H9 (cell line): ENCODE measurements around the gene CPLX1. TPM values are rescaled to one million over a fixed set of nuclear protein-coding genes. Genes with fewer than 3 reads are reported as not detected.

Experiments
- DNase-seq: peaks from one replicate; pipeline ENCODE4 v3.0.0-alpha.2; 2017
- H2AFZ ChIP-seq: one replicate; pipeline ENCODE4 v1.6.1; 2013; ENCODE audit warnings: mild to moderate bottlenecking, low read length, control low read depth, moderate library complexity
- H2AK5ac ChIP-seq: 2 replicates; pipeline ENCODE4 v1.6.1; 2013; ENCODE audit warnings: low read length, control low read depth, mixed read lengths; ENCODE audit not compliant: insufficient read length
- H2BK120ac ChIP-seq: one replicate; pipeline ENCODE4 v1.6.1; 2013; ENCODE audit warnings: low read depth, mild to moderate bottlenecking, low read length, control low read depth, inconsistent platforms; ENCODE audit not compliant: poor library complexity, severe bottlenecking
- H2BK12ac ChIP-seq: 2 replicates; pipeline ENCODE4 v1.6.1; 2013; ENCODE audit warnings: low read length, control low read depth, mixed read lengths, low read depth; ENCODE audit not compliant: insufficient read length
- H2BK15ac ChIP-seq: 2 replicates; pipeline ENCODE4 v1.6.1; 2013; ENCODE audit warnings: low read depth, low read length, control low read depth
- H2BK20ac ChIP-seq: one replicate; pipeline ENCODE4 v1.6.1; 2013; ENCODE audit warnings: low read depth, mild to moderate bottlenecking, low read length, control low read depth, inconsistent platforms; ENCODE audit not compliant: poor library complexity, severe bottlenecking
- H2BK5ac ChIP-seq: 2 replicates; pipeline ENCODE4 v1.6.1; 2013; ENCODE audit warnings: low read length, control low read depth, mixed read lengths; ENCODE audit not compliant: insufficient read length
- H3K14ac ChIP-seq: 2 replicates; pipeline ENCODE4 v1.6.1; 2013; ENCODE audit warnings: low read length, control low read depth; ENCODE audit not compliant: insufficient read depth
- H3K18ac ChIP-seq: 2 replicates; pipeline ENCODE4 v1.6.1; 2013; ENCODE audit warnings: low read depth, mild to moderate bottlenecking, mixed read lengths, low read length, control low read depth; ENCODE audit not compliant: insufficient read length
- H3K23ac ChIP-seq: 2 replicates; pipeline ENCODE4 v1.6.1; 2013; ENCODE audit warnings: low read length, control low read depth, mixed read lengths, low read depth; ENCODE audit not compliant: insufficient read length
- H3K23me2 ChIP-seq: 2 replicates; pipeline ENCODE4 v1.6.1; 2013; ENCODE audit warnings: low read depth, mild to moderate bottlenecking, mixed read lengths, low read length, control low read depth; ENCODE audit not compliant: insufficient read length, poor library complexity, severe bottlenecking
- H3K27ac ChIP-seq: 2 replicates; pipeline ENCODE4 v1.5.1; 2013; ENCODE audit warnings: low read length, control low read depth, mixed read lengths, low read depth; ENCODE audit not compliant: insufficient read length
- H3K27me3 ChIP-seq: 2 replicates; pipeline ENCODE4 v1.6.1; 2013; ENCODE audit warnings: low read length, control low read depth, inconsistent platforms; ENCODE audit not compliant: insufficient read depth
- H3K4ac ChIP-seq: 2 replicates; pipeline ENCODE4 v1.6.1; 2013; ENCODE audit warnings: low read depth, mild to moderate bottlenecking, control low read depth, inconsistent platforms, low read length, moderate library complexity
- H3K4me1 ChIP-seq: 2 replicates; pipeline ENCODE4 v1.6.1; 2013; ENCODE audit warnings: low read length, control low read depth, inconsistent platforms; ENCODE audit not compliant: insufficient read depth
- H3K4me2 ChIP-seq: 2 replicates; pipeline ENCODE4 v1.6.1; 2013; ENCODE audit warnings: low read length, control low read depth, mixed read lengths; ENCODE audit not compliant: insufficient read length, insufficient read depth
- H3K56ac ChIP-seq: 2 replicates; pipeline ENCODE4 v1.6.1; 2013; ENCODE audit warnings: low read depth, mild to moderate bottlenecking, mixed read lengths, low read length, control low read depth; ENCODE audit not compliant: insufficient read length
- H3K79me1 ChIP-seq: 2 replicates; pipeline ENCODE4 v1.6.1; 2013; ENCODE audit warnings: low read depth, mild to moderate bottlenecking, moderate library complexity, low read length, control low read depth, inconsistent platforms; ENCODE audit not compliant: insufficient read depth, poor library complexity, severe bottlenecking
- H3K79me2 ChIP-seq: 2 replicates; pipeline ENCODE4 v1.6.1; 2013; ENCODE audit warnings: low read length, control low read depth, inconsistent platforms; ENCODE audit not compliant: insufficient read depth
- H3K9ac ChIP-seq: 2 replicates; pipeline ENCODE4 v1.6.1; 2013; ENCODE audit warnings: low read length, control low read depth, mixed read lengths; ENCODE audit not compliant: insufficient read length; ENCODE audit errors: extremely low read depth
- H3K9me3 ChIP-seq: one replicate; pipeline ENCODE4 v1.6.1; 2013; ENCODE audit warnings: low read depth, low read length, inconsistent platforms; ENCODE audit not compliant: control insufficient read depth
- H3T11ph ChIP-seq: one replicate; pipeline ENCODE4 v1.6.1; 2013; ENCODE audit warnings: mild to moderate bottlenecking, low read length, control low read depth, inconsistent platforms
- H4K20me1 ChIP-seq: one replicate; pipeline ENCODE4 v1.6.1; 2013; ENCODE audit not compliant: control insufficient read depth, insufficient read length, insufficient read depth
- H4K5ac ChIP-seq: 2 replicates; pipeline ENCODE4 v1.6.1; 2013; ENCODE audit warnings: low read depth, mild to moderate bottlenecking, mixed read lengths, low read length, control low read depth; ENCODE audit not compliant: insufficient read length
- H4K8ac ChIP-seq: replicated peaks from 2 replicates; pipeline ENCODE4 v1.6.1; 2013; ENCODE audit warnings: low read length, control low read depth, mixed read lengths, low read depth; ENCODE audit not compliant: insufficient read length
- H4K91ac ChIP-seq: 2 replicates; pipeline ENCODE4 v1.6.1; 2013; ENCODE audit warnings: low read depth, mild to moderate bottlenecking, moderate library complexity, mixed read lengths, low read length, control low read depth; ENCODE audit not compliant: insufficient read length
- H3K27ac Mint-ChIP-seq, 3 experiments: 2 replicates in 2 of 3; 3 replicates in 1 of 3; pipeline ENCODE4 v1.8.0; 2020 to 2021; ENCODE audit warnings: mixed read lengths in 3 of 3, mild to moderate bottlenecking in 1 of 3, moderate library complexity in 1 of 3
- H3K27me3 Mint-ChIP-seq: 2 replicates; pipeline ENCODE4 v1.8.0; 2021; ENCODE audit warnings: low read depth, mild to moderate bottlenecking, moderate library complexity, mixed read lengths
- H3K36me3 Mint-ChIP-seq, 3 experiments: 2 replicates in 2 of 3; 3 replicates in 1 of 3; pipeline ENCODE4 v1.8.0; 2020 to 2021; ENCODE audit warnings: low read depth in 3 of 3, mixed read lengths in 3 of 3; ENCODE audit not compliant: insufficient read depth in 1 of 3
- H3K4me1 Mint-ChIP-seq, 2 experiments: 2 replicates each; pipeline ENCODE4 v1.8.0; 2020; ENCODE audit warnings: mixed read lengths in 2 of 2
- H3K4me3 Mint-ChIP-seq, 2 experiments: 2 replicates in 1 of 2; 3 replicates in 1 of 2; pipeline ENCODE4 v1.8.0; 2020 to 2021; ENCODE audit warnings: mild to moderate bottlenecking in 2 of 2, mixed read lengths in 2 of 2, moderate library complexity in 1 of 2
- H3K9me3 Mint-ChIP-seq, 2 experiments: 2 replicates in 1 of 2; 3 replicates in 1 of 2; pipeline ENCODE4 v1.8.0; 2020; ENCODE audit warnings: mild to moderate bottlenecking in 2 of 2, mixed read lengths in 2 of 2, moderate library complexity in 1 of 2
- CTCF ChIP-seq: fragments of 200-600 bp; sonication (generic); conservative IDR thresholded peaks from 3 replicates; pipeline ENCODE4 v1.8.0; 2021; ENCODE audit warnings: antibody characterized with exemption, mild to moderate bottlenecking
- WGBS: extraction: QIAGEN DNeasy Blood & Tissue Kit; methylation state at CpG from one replicate; pipeline ENCODE4 v1.1.7; 2013; ENCODE audit warnings: missing lambda C conversion rate, low lambda C conversion rate, mixed read lengths; ENCODE audit not compliant: insufficient read length; ENCODE audit errors: extremely low coverage; 5-methylcytosine and 5-hydroxymethylcytosine counted together
- total RNA-seq: library from RNA; stranded (reverse); gene quantifications from 2 replicates; pipeline ENCODE4 v1.2.1, GENCODE V29; 2021

CPLX1 gene
- total RNA-seq, 1 experiment from 2014 or later, result 0.90 TPM

GRCh38 chr4:867526-868250, 41.8 kb upstream of the CPLX1 start:
- Histone ChIP-seq H2BK120ac (no peak overlapping the region), H3K9me3 (no peaks in the 10 kb centered on the region), H2AK5ac (no peak overlapping the region), H3K27me3 (no peaks in the 10 kb centered on the region), H2AFZ (no peak overlapping the region), H3K27ac (no peak overlapping the region), H2BK20ac (no peak overlapping the region), H3K23me2 (no peaks in the 10 kb centered on the region), H3K4me1 (no peaks in the 10 kb centered on the region), H3K4me2 (no peak overlapping the region), H4K8ac (no peak overlapping the region), H3K14ac (no peak overlapping the region; the same call in 1 of the 2 replicates), H4K20me1 (peaks cover 4% of the 10 kb centered on the region), H3K56ac (no peak overlapping the region), H3K79me2 (no peaks in the 10 kb centered on the region), H3K18ac (no peak overlapping the region), H3K79me1 (no peaks in the 10 kb centered on the region), H4K5ac (no peak overlapping the region), H2BK5ac (no peak overlapping the region), H2BK15ac (no peak overlapping the region), H3T11ph (no peak overlapping the region), H3K9ac (no peak overlapping the region), H3K23ac (no peak overlapping the region), H4K91ac (no peak overlapping the region), H2BK12ac (no peak overlapping the region), H3K4ac (no peak overlapping the region)
- Mint-ChIP-seq H3K36me3 (peaks cover 25 to 54% (median 44%) of the 10 kb centered on the region in 3 experiments), H3K27me3 (no peaks in the 10 kb centered on the region), H3K27ac (no peak overlapping the region), H3K9me3 (no peaks in the 10 kb centered on the region; a peak in 1 of 5 replicates), H3K4me3 (no peak overlapping the region), H3K4me1 (no peaks in the 10 kb centered on the region)
- WGBS, result no CpG with 5 or more reads among the region's 26 CpGs
- DNase-seq, result no peak
- no peak for TF ChIP-seq CTCF
